ENCODE data around the gene COX5A. TPM values are rescaled to one million over a fixed set of nuclear protein-coding genes. Genes with fewer than 3 reads are reported as not detected.

The COX5A gene
- total RNA-seq, 2 donors from 2014 or later, result 45.2 to 66.3 TPM

- H3K4me3 ChIP-seq, result no peak overlapping the region
- no peaks in the 10 kb centered on the region for H3K36me3 ChIP-seq
- no peaks in the 10 kb centered on the region for H3K9me3 ChIP-seq
- TF ChIP-seq CTCF (IDR thresholded peaks at IDR 0.05), result no peak
- DNase-seq (ENCODE audit: low spot score) (no peak), ATAC-seq (ENCODE audit: insufficient number of reproducible peaks, low FRiP score, low read depth) (no peak)
- H3K4me1 ChIP-seq (ENCODE audit: control insufficient read depth in 1 of 2, low read depth in 2 of 2), result peaks cover 10 to 20% of the 10 kb centered on the region in 2 donors
- H3K27ac ChIP-seq, result no peak overlapping the region
- H3K27me3 ChIP-seq (replicated peaks; ENCODE audit: insufficient read depth), result no peaks in the 10 kb centered on the region
Measured at GRCh38 chr15:74962671-74963070, 24.8 kb upstream of the COX5A start.

- Histone ChIP-seq H3K4me1 (ENCODE audit: control insufficient read depth in 1 of 2, low read depth in 2 of 2) (peaks cover 14 to 25% of the 10 kb centered on the region in 2 donors), H3K36me3 (no peaks in the 10 kb centered on the region), H3K4me3 (no peak overlapping the region), H3K27ac (no peak overlapping the region), H3K9me3 (no peaks in the 10 kb centered on the region), H3K27me3 (replicated peaks; ENCODE audit: insufficient read depth) (no peaks in the 10 kb centered on the region)
- no peak for TF ChIP-seq CTCF (IDR thresholded peaks at IDR 0.05)
- ATAC-seq (ENCODE audit: insufficient number of reproducible peaks, low FRiP score, low read depth) (no peak), DNase-seq (ENCODE audit: low spot score) (no peak)
Measured at GRCh38 chr15:74962219-74962618, 24.3 kb upstream of the COX5A start.

GRCh38 chr15:74961616-74962015, 23.7 kb upstream of the COX5A start:
- no peak for TF ChIP-seq CTCF (IDR thresholded peaks at IDR 0.05)
- no peak overlapping the region for H3K27ac ChIP-seq
- no peaks in the 10 kb centered on the region for H3K36me3 ChIP-seq
- peaks cover 14 to 26% of the 10 kb centered on the region in 2 donors for H3K4me1 ChIP-seq (ENCODE audit: control insufficient read depth in 1 of 2, low read depth in 2 of 2)
- no peaks in the 10 kb centered on the region for H3K27me3 ChIP-seq (replicated peaks; ENCODE audit: insufficient read depth)
- DNase-seq (ENCODE audit: low spot score) (no peak), ATAC-seq (ENCODE audit: insufficient number of reproducible peaks, low FRiP score, low read depth) (no peak)
- H3K9me3 ChIP-seq, result no peaks in the 10 kb centered on the region
- no peak overlapping the region for H3K4me3 ChIP-seq

GRCh38 chr15:74960995-74961588, 23.2 kb upstream of the COX5A start:
- Histone ChIP-seq H3K9me3 (no peaks in the 10 kb centered on the region), H3K27me3 (replicated peaks; ENCODE audit: insufficient read depth) (no peaks in the 10 kb centered on the region), H3K27ac (no peak overlapping the region), H3K36me3 (no peaks in the 10 kb centered on the region), H3K4me3 (no peak overlapping the region), H3K4me1 (ENCODE audit: control insufficient read depth in 1 of 2, low read depth in 2 of 2) (peaks cover 14 to 27% of the 10 kb centered on the region in 2 donors)
- DNase-seq (ENCODE audit: low spot score), result no peak
- ATAC-seq (ENCODE audit: insufficient number of reproducible peaks, low FRiP score, low read depth), result no peak
- no peak for TF ChIP-seq CTCF (IDR thresholded peaks at IDR 0.05)

GRCh38 chr15:74960286-74960685, 22.4 kb upstream of the COX5A start:
- Histone ChIP-seq H3K4me1 (ENCODE audit: control insufficient read depth in 1 of 2, low read depth in 2 of 2) (peaks cover 16 to 36% of the 10 kb centered on the region in 2 donors), H3K27ac (no peak overlapping the region), H3K27me3 (replicated peaks; ENCODE audit: insufficient read depth) (no peaks in the 10 kb centered on the region), H3K4me3 (no peak overlapping the region), H3K9me3 (no peaks in the 10 kb centered on the region), H3K36me3 (no peaks in the 10 kb centered on the region)
- DNase-seq (ENCODE audit: low spot score) (no peak), ATAC-seq (ENCODE audit: insufficient number of reproducible peaks, low FRiP score, low read depth) (no peak)
- no peak for TF ChIP-seq CTCF (IDR thresholded peaks at IDR 0.05)

Measured in thoracic aorta (tissue), 2 donors.